ENCODE results near the gene SIGLEC9. TPM values are rescaled to one million over a fixed set of nuclear protein-coding genes. Genes with fewer than 3 reads are reported as not detected.
A peak's percentile ranks its signal among the peaks of the same experiment; 100 is the strongest.

SIGLEC9 gene
- total RNA-seq, 1 donor from 2014 or later: 0.85 TPM

DNA sequence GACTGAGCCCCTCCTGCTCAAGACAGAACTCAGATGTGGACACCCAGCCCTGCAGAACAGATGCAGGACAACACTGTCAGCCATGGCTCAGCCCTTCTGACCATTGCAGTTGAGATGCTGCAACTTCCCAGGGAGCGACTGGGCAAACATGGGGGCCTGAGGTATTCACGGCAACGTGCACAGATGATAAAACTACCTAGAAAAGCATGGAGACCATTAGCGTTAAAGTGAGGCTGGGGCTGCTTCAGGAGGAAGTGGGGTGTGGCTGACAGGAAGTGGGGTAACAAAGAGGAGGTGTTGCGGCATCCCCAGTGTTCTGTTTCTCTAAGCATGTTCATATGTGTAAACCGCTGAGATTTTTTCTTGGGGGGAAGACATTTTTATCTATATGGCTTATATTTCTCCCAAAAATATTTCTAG, 1.3 kb upstream of the SIGLEC9 start:
- Histone ChIP-seq H3K27me3 (no peaks in the 10 kb centered on the region), H3K36me3 (no peaks in the 10 kb centered on the region), H3K4me3 (no peak overlapping the region), H3K9me3 (no peaks in the 10 kb centered on the region), H3K27ac (no peak overlapping the region), H3K4me1 (no peaks in the 10 kb centered on the region)
- intact Hi-C loops (cut with DNase I): no loop called here
- DNase-seq (ENCODE audit: low spot score in 2 of 2): no peak
- TF ChIP-seq, protein P1, sequence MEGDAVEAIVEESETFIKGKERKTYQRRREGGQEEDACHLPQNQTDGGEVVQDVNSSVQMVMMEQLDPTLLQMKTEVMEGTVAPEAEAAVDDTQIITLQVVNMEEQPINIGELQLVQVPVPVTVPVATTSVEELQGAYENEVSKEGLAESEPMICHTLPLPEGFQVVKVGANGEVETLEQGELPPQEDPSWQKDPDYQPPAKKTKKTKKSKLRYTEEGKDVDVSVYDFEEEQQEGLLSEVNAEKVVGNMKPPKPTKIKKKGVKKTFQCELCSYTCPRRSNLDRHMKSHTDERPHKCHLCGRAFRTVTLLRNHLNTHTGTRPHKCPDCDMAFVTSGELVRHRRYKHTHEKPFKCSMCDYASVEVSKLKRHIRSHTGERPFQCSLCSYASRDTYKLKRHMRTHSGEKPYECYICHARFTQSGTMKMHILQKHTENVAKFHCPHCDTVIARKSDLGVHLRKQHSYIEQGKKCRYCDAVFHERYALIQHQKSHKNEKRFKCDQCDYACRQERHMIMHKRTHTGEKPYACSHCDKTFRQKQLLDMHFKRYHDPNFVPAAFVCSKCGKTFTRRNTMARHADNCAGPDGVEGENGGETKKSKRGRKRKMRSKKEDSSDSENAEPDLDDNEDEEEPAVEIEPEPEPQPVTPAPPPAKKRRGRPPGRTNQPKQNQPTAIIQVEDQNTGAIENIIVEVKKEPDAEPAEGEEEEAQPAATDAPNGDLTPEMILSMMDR (IDR thresholded peaks at IDR 0.05): no peak

DNA sequence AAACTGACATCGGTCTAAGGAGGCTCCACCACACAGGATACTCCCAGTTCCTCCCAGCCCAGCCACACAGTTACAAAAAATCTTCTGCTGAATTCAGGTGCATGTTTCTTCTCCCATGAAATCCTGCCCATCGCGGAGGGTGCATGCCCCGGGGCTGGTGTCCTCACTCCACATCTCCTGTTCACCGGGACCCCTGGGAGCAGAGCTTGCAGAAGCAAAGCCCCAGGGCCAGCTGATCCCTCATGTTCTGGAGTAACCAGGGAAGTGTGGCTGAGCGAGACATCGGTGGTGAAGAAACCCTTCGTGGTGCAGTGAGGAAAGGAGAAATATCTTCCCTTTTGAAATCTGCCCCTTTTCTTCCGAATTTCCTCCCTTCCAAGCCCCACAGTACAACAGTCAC, 904 bp upstream of the SIGLEC9 start:
- no peak for DNase-seq (ENCODE audit: low spot score in 2 of 2)
- H3K9me3 ChIP-seq: no peaks in the 10 kb centered on the region
- peak overlapping the region in 1 of 2 donors; percentile 53 for H3K27ac ChIP-seq
- TF ChIP-seq, protein P1 (IDR thresholded peaks at IDR 0.05): no peak
- no peaks in the 10 kb centered on the region for H3K36me3 ChIP-seq
- no peaks in the 10 kb centered on the region for H3K27me3 ChIP-seq
- H3K4me1 ChIP-seq: no peaks in the 10 kb centered on the region
- no peak overlapping the region for H3K4me3 ChIP-seq
- intact Hi-C loops (cut with DNase I): no loop called here

DNA sequence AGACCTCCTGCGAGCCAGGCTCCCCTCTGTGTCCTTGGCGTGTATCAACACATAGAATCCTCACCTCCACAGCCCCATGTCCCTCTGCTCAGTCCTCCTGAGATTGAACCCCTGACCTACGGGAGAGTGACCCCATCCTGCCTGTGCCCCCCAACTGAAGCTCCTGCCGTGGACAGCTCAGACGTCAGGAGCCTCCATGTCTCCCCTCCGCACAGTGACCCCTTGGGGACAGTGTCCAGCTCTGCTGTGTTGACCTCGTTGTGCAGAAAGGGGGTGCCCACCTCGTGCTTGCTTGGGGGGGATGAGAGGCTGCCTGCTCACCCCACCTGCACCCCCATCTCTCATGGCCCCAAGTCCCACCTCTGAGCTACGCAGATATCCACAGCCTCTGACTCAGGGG, 490 bp upstream of the SIGLEC9 start:
- H3K4me3 ChIP-seq: no peak overlapping the region
- TF ChIP-seq, protein P1 (IDR thresholded peaks at IDR 0.05): no peak
- no peaks in the 10 kb centered on the region for H3K9me3 ChIP-seq
- H3K36me3 ChIP-seq: no peaks in the 10 kb centered on the region
- H3K4me1 ChIP-seq: no peaks in the 10 kb centered on the region
- H3K27me3 ChIP-seq: no peaks in the 10 kb centered on the region
- DNase-seq (ENCODE audit: low spot score in 2 of 2): no peak
- intact Hi-C loops (cut with DNase I): no loop called here
- peak overlapping the region in 1 of 2 donors; percentile 53 for H3K27ac ChIP-seq

DNA sequence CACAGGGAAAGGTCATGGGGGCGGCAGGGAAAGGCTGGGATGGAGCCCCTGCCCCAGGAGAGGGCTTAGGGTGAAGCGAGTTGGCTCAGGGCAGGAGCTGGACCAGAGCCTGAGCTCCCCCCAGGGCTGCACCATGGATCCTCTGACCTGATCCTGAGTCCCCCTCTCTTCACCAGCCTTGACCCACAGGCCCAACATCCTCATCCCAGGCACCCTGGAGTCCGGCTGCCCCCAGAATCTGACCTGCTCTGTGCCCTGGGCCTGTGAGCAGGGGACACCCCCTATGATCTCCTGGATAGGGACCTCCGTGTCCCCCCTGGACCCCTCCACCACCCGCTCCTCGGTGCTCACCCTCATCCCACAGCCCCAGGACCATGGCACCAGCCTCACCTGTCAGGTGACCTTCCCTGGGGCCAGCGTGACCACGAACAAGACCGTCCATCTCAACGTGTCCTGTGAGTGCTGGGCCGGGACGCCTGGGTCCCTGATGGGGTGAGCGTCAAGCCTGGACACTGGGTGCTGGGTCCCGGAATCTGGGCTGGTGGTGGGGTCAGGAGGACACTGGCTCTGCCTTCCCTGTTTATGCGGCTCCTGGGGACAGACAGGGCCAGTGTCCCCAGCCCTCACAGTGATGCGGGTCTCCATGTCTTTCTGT, 842 bp downstream of the SIGLEC9 start:
- DNase-seq (ENCODE audit: low spot score in 2 of 2): peak in 1 of 2 donors; percentile 61
- H3K4me3 ChIP-seq: peak overlapping the region in 1 of 2 donors; percentile 15
- peak overlapping the region in 1 of 2 donors; percentile 42 for H3K27ac ChIP-seq
- H3K27me3 ChIP-seq: no peaks in the 10 kb centered on the region
- H3K4me1 ChIP-seq: no peaks in the 10 kb centered on the region
- no peaks in the 10 kb centered on the region for H3K9me3 ChIP-seq
- no peaks in the 10 kb centered on the region for H3K36me3 ChIP-seq
- TF ChIP-seq, protein P1 (IDR thresholded peaks at IDR 0.05): no peak
- intact Hi-C loops (cut with DNase I): no loop called here

DNA sequence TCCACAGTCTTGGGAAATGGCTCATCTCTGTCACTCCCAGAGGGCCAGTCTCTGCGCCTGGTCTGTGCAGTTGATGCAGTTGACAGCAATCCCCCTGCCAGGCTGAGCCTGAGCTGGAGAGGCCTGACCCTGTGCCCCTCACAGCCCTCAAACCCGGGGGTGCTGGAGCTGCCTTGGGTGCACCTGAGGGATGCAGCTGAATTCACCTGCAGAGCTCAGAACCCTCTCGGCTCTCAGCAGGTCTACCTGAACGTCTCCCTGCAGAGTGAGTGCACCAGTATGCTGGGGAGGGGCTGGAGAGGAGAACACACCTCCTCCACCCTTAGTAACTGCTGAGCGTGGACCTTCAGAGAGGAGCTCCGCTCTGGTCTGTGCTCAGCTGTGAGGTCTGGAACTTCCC, 2.3 kb downstream of the SIGLEC9 start:
- peak overlapping the region in 1 of 2 donors; percentile 22 for H3K4me3 ChIP-seq
- H3K27me3 ChIP-seq: no peaks in the 10 kb centered on the region
- DNase-seq (ENCODE audit: low spot score in 2 of 2): no peak
- intact Hi-C loops (cut with DNase I): no loop called here
- no peaks in the 10 kb centered on the region for H3K36me3 ChIP-seq
- H3K27ac ChIP-seq: peak overlapping the region in 1 of 2 donors; percentile 27
- H3K4me1 ChIP-seq: no peaks in the 10 kb centered on the region
- H3K9me3 ChIP-seq: no peaks in the 10 kb centered on the region
- TF ChIP-seq, protein P1 (IDR thresholded peaks at IDR 0.05): no peak

Measured in ascending aorta (tissue), 2 donors.